NOMO-1 treated with dmso at 0.1 percent for 144 hours (cell line): ENCODE data around the gene CCDC30.

Experiments used
- DNase-seq: peaks from one replicate; lab custom pipeline; 2025; ENCODE audit not compliant: unreplicated experiment; lab: John Stamatoyannopoulos, UW

Gene CCDC30

DNA sequence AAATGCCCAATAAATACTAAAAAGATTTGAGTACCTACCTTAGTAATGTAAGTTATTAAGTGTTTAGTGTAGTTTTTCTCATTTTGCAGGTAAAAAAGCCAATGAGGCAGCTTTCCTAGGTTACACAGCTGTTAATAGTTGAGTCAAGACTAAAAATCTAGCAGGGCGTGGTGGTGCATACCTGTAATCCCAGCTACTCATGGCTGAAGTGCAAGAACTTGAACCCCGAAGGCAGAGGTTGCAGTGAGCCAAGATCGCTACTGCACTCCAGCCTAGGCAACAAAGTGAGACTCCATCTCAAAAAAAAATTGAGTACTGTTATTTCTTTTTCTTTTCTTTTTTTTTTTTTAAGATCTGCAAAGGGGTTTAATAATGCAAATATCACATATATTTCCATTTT, 226.8 kb downstream of the CCDC30 start:
- no peak for DNase-seq

DNA sequence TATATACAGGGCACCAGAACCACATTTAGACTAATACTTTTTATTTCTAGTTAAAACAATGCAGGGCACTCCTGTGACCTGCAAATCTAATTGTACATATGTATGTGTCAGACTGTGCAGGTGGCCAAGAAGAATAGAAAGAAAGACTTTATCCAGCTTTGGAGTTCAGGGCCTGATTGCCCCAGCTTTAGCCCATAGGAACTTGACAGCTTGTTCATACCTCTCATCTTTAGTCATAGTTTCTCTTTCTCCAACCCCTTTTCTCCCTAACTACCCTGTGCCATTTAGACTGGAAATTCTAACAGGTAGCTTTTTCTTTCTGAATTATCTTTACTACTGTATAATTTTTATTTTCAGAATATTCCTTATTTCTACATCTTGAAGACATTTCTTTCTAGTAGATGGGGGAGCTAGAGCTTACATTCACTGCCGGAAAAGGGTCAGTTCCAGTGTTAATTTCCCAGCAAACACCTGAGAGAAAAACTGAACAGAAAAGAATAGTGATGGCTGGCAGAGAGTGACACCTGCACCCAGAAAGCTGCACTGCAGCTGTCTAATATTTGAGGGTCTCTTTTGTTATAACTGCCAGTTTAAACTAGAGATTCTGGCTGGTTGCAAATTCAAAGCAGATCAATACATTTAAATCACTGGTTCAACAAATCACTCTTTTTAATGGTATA, 227.5 kb downstream of the CCDC30 start:
- DNase-seq = no peak

DNA sequence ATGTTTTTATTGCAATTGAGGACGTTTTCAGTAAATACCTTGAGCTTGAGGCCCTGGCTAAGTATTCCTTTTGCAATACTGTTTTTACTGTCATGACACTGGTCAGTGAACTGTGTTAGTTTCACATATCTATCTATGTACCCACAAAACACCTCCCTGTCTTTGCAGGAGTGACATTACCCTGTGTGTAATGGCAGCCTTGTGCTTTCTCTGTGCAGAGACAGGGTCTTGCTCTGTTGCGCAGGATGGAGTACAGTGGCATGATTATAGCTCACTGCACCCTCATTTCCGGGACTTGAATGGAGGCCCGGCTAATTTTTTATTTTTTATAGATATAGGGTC, 228.0 kb downstream of the CCDC30 start:
- no peak for DNase-seq

DNA sequence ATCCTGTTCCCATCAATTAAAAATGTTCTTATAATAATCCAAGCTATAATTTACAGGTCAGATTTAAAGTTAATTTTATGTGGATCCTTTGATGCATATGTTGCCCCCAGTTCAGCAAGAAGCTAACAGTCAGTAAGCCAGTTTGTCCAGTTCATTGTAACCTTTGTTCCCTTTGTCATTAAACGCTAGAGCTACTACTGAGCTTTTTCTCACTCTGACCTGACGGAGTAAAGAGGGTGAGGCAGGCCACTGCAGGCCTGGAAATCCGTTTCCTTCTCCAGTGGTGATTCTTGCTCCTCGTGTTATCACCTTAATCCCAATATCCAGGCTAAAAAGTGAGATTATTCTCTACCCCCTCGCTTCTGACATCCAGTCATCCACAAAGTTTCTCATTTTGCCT, 229.4 kb downstream of the CCDC30 start:
- no peak for DNase-seq

DNA sequence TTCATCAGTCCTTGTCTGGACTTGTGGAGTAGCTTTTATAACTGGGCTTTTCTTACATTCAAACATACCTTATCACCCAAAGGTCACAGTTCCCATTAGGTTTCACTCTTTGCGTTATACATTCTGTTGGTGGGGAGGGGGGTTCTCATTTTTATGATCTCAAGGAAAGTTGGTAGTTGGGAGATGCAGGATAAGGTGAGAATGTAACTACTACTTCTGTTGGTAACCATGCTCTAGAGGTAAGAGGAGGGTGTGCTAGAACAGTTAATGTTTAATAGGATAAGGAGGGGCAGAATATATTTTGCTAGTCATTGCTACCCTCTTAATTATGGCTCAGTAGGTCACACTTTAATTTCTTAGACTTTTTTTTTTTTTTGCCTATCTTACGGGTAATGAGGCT, 229.8 kb downstream of the CCDC30 start:
- no peak for DNase-seq

DNA sequence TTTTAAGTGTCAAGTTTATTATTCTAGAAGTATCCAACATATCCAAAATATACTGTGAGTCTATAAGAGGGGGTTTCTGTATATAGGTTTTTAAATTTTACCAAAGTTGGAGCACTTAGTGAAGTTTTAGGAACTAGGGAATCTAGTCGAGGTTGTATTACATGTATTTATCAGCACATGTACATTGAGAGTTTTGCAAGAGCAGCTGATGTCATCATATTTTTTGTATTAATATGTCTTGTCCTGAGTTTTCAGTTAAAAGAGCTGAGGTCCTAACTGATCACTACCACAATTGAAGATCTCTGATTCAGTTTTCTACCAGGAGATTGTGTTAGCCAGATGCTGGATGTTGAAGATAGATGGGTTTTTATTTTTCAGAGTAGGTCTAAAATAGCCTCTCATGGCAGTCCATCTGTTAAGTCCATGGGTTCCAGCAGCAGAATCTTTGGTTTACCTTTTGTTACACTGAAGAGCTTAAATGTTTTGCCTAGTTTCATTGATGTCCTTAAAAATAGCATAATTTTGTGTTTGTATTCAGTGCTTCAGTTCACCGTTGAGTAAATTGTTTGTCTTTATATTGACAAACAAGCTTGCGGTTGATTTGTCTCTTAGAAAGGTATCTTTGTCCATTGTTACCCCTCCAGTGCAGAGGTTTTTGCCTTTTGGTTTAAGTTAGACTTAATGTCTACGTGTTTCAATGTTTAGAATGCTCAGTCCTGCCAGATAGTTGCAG, 235.2 kb downstream of the CCDC30 start:
- DNase-seq = no peak

DNA sequence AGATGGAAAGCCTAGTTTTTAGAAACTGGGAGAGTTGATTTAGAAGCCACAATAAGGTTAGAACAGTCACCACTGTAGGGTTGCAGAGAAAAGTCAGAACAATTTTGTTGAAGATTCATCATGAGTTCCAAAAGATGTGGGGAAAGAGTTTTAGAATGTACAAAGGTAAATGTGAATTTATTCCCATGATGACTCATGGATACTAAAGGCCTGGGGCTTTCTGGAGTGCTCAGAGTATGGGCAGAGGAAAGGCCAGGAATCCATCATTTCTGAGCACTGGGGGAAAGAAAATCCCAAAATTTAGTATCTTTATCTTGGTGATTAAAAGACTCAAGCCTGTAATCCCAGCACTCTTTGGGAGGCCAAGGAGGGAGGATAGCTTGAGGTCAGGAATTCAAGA, 236.9 kb downstream of the CCDC30 start:
- DNase-seq = no peak

DNA sequence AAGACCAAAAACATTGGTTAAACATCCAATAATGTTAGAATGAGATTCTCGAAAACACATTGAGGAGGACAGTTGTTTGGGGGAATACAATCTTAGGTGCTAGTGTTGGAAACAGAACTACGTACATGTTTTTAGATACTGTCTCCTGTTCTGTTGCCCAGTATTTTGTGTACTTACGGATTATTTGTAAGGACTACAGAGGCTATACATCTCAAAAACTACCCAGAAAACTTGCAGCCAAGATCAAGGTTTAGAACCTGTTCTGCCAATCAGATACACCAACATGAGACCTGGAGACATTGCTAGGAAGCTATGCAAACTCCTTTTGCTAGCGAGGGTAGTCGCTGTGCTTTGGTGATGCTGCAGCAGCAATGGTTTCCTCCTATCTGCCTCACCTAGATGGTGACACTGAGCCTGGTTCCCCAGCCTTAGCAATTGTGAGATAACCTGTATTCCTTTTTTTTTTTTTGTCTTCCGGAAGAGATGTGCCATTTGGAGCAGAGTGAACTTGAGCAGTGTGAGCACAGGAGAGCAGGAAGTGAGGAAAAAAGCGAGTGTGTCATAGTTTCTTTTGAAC, 240.9 kb downstream of the CCDC30 start:
- no peak for DNase-seq
